Upper lobe of right lung (tissue), 1 donor: ENCODE measurements around the gene GNAQ. TPM values are rescaled to one million over a fixed set of nuclear protein-coding genes. Genes with fewer than 3 reads are reported as not detected.
A peak's percentile ranks its signal among the peaks of the same experiment; 100 is the strongest.

Experiments used
- ATAC-seq: fragments of 200-7000 bp; cut with Tn5 transposase; one replicate; pipeline ENCODE4 v1.9.1; 2020; ENCODE audit warnings: mild to moderate bottlenecking, moderate library complexity
- DNase-seq: peaks from one replicate; pipeline ENCODE4 v3.0.0-alpha.2; 2020
- H3K27ac ChIP-seq: fragments of 200-600 bp; one replicate; pipeline ENCODE4 v1.8.0; 2022
- H3K27me3 ChIP-seq: fragments of 200-600 bp; one replicate; pipeline ENCODE4 v1.8.0; 2022; ENCODE audit warnings: mild to moderate bottlenecking
- H3K36me3 ChIP-seq: fragments of 200-600 bp; one replicate; pipeline ENCODE4 v1.8.0; 2022
- H3K4me1 ChIP-seq: fragments of 200-600 bp; one replicate; pipeline ENCODE4 v1.8.0; 2022
- H3K4me3 ChIP-seq: fragments of 200-600 bp; one replicate; pipeline ENCODE4 v1.8.0; 2022; ENCODE audit warnings: mild to moderate bottlenecking
- H3K9me3 ChIP-seq: fragments of 200-600 bp; one replicate; pipeline ENCODE4 v1.8.0; 2022
- CTCF ChIP-seq: fragments of 200-600 bp; IDR thresholded peaks from one replicate; pipeline ENCODE4 v1.8.0; 2022; ENCODE audit warnings: antibody characterized with exemption
- intact Hi-C: fragments of 100-400 bp; cut with DNase I; formaldehyde crosslinking; loops from one replicate; pipeline ENCODE4 v1.11.0; 2022
- total RNA-seq: library from RNA; stranded (reverse); fragmentation: NEBNext Ultra II Directional; extraction: Animal tissue kit (Norgen Biotek cat#: 25700); gene quantifications from one replicate; pipeline ENCODE4 v1.2.1, GENCODE V29; 2021
- donor health status: DM: no; HTN: yes; CAD: no; lungs with severe emphysema.

GNAQ gene
- total RNA-seq, 1 donor from 2014 or later, result 132 TPM

- Histone ChIP-seq H3K4me3 (no peak overlapping the region), H3K36me3 (peaks cover 16% of the 10 kb centered on the region), H3K27me3 (no peaks in the 10 kb centered on the region), H3K9me3 (no peaks in the 10 kb centered on the region), H3K27ac (no peak overlapping the region), H3K4me1 (peaks cover 13% of the 10 kb centered on the region)
- ATAC-seq, result no peak
- no peak for TF ChIP-seq CTCF
- intact Hi-C loops, result no loop called here
- no peak for DNase-seq
These were observed 221.6 kb downstream of the GNAQ start for GRCh38 chr9:77810047-77810446.

- Histone ChIP-seq H3K27me3 (no peaks in the 10 kb centered on the region), H3K9me3 (no peaks in the 10 kb centered on the region), H3K27ac (no peak overlapping the region), H3K4me1 (peaks cover 13% of the 10 kb centered on the region), H3K36me3 (peaks cover 11% of the 10 kb centered on the region), H3K4me3 (no peak overlapping the region)
- ATAC-seq (no peak), DNase-seq (no peak)
- intact Hi-C loops, result no loop called here
- no peak for TF ChIP-seq CTCF
These were observed 222.1 kb downstream of the GNAQ start for GRCh38 chr9:77809552-77809951.

GRCh38 chr9:77808751-77809081, 222.9 kb downstream of the GNAQ start:
- ATAC-seq (peak; percentile 26), DNase-seq (no peak)
- intact Hi-C loops, result no loop called here
- Histone ChIP-seq H3K4me3 (no peak overlapping the region), H3K36me3 (peaks cover 9% of the 10 kb centered on the region), H3K9me3 (no peaks in the 10 kb centered on the region), H3K27me3 (no peaks in the 10 kb centered on the region), H3K27ac (no peak overlapping the region), H3K4me1 (peaks cover 14% of the 10 kb centered on the region)
- TF ChIP-seq CTCF, result no peak

GRCh38 chr9:77807846-77808750, 223.5 kb downstream of the GNAQ start:
- H3K9me3 ChIP-seq, result no peaks in the 10 kb centered on the region
- H3K27ac ChIP-seq, result peak overlapping the region; percentile 51
- H3K4me1 ChIP-seq, result peaks cover 20% of the 10 kb centered on the region
- no peak for DNase-seq
- no peaks in the 10 kb centered on the region for H3K27me3 ChIP-seq
- TF ChIP-seq CTCF, result no peak
- no peak overlapping the region for H3K4me3 ChIP-seq
- peaks cover 9% of the 10 kb centered on the region for H3K36me3 ChIP-seq
- no peak for ATAC-seq
- intact Hi-C loops, result no loop called here

DNA sequence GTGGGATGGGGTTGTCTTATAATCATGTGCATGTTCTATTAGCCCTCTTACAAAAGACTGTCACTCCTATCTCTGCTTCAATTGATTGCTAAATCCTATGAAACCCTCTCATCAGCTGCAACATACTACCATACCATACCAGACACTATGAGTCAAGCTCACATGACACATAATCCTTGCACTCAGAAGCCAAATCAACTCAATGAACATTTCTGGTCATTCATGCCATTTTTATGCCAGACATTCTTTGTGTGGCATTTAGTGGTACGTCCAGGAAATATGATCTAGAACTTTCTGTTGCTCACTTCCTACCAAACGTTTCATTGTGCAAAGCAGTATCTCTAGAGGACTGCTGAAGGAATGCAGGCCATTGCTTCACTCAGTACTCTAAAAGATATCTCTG, 224.3 kb downstream of the GNAQ start:
- DNase-seq (no peak), ATAC-seq (peak; percentile 84)
- no peaks in the 10 kb centered on the region for H3K9me3 ChIP-seq
- H3K4me3 ChIP-seq, result no peak overlapping the region
- H3K4me1 ChIP-seq, result peaks cover 23% of the 10 kb centered on the region
- TF ChIP-seq CTCF, result no peak
- intact Hi-C loops, result no loop called here
- peaks cover 9% of the 10 kb centered on the region for H3K36me3 ChIP-seq
- no peaks in the 10 kb centered on the region for H3K27me3 ChIP-seq
- peak overlapping the region; percentile 51 for H3K27ac ChIP-seq
